Fibroblast of lung (primary cell): ENCODE measurements around the gene EIF2D.

Experiments used
- CTCF ChIP-seq, 2 donors: IDR thresholded peaks in 1 of 2; conservative IDR thresholded peaks in 1 of 2; 1 replicate in 1 of 2; 2 replicates in 1 of 2; pipeline ENCODE4 v1.5.1; 2011 to 2012; ENCODE audit warnings: low read length in 2 of 2, control low read depth in 1 of 2, inconsistent platforms in 1 of 2, low read depth in 1 of 2, mild to moderate bottlenecking in 1 of 2
- EZH2 ChIP-seq: IDR thresholded peaks from 2 replicates; pipeline ENCODE4 v1.5.1; 2012; ENCODE audit warnings: low read length, control low read depth, mild to moderate bottlenecking; ENCODE audit errors: missing control alignments

GRCh38 chr1:206556047-206556749 is 56.1 kb downstream of the EIF2D start:
- no peak for TF ChIP-seq CTCF (conservative IDR thresholded peaks at IDR 0.05 in 1 of 2, IDR thresholded peaks at IDR 0.05 in 1 of 2; ENCODE audit: low read depth in 1 of 2, low read length in 2 of 2)
- no peak for TF ChIP-seq EZH2
